Measurements from ENCODE around the gene MBL2. TPM values are rescaled to one million over a fixed set of nuclear protein-coding genes. Genes with fewer than 3 reads are reported as not detected.

Gene MBL2
- total and polyA plus RNA-seq, 2 donors (not counting 1 experiment from before 2014, with no cell fraction given): not detected

DNA sequence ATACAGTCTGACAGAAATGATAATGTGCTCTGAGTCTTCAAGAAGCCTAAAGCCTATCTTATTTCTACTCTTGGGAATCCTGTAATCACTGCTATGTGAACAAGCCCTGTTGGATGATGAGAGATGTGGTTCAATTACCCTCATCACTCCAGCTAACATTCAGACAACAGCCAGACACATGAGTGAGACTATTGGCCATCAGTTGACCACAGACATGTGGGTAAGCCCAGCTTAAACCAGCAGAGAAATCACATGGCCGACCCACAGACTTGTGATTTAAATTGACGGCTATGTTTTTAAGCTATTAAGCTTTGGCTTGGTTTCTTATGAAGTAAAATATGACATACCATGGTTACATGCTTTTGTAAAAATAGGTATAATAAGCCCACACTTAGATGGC lies 2.6 kb downstream of the MBL2 start:
- no peaks in the 10 kb centered on the region for H3K79me2 ChIP-seq (ENCODE audit: control insufficient read depth, insufficient read depth, low read length)
- H3K4me1 Mint-ChIP-seq: no peaks in the 10 kb centered on the region
- no peaks in the 10 kb centered on the region for H3K27me3 Mint-ChIP-seq
- no peaks in the 10 kb centered on the region for H3K36me3 ChIP-seq (replicated peaks in 1 of 2; ENCODE audit: control extremely low read depth in 1 of 2, control insufficient read depth in 1 of 2, extremely low read depth in 1 of 2, insufficient read depth in 2 of 2, low read length in 1 of 2)
- POLR2A ChIA-PET: no interaction called here
- TF ChIP-seq EZH2 (IDR thresholded peaks at IDR 0.05; ENCODE audit: borderline replicate concordance, insufficient read depth, low read depth, low read length, poor library complexity, severe bottlenecking) (no peak), CTCF (IDR thresholded peaks at IDR 0.05) (no peak)
- DNase-seq (no peak), ATAC-seq (ENCODE audit: low read depth) (no peak)
- no peak overlapping the region for H3K4me3 ChIP-seq (ENCODE audit: control extremely low read depth in 1 of 5, extremely low read depth in 1 of 5, insufficient read depth in 1 of 5, low read depth in 2 of 5, low read length in 4 of 5)
- no peaks in the 10 kb centered on the region for H3K9me3 Mint-ChIP-seq (ENCODE audit: insufficient read depth)
- no peak overlapping the region for H2AFZ ChIP-seq (ENCODE audit: insufficient read depth, low read depth, low read length, poor library complexity, severe bottlenecking)
- no peak overlapping the region for H3K4me3 Mint-ChIP-seq
- H3K4me2 ChIP-seq (replicated peaks; ENCODE audit: low read depth, low read length, poor library complexity, severe bottlenecking): no peak overlapping the region
- no peaks in the 10 kb centered on the region for H4K20me1 ChIP-seq (ENCODE audit: control insufficient read depth, insufficient read depth, low read length, poor library complexity, severe bottlenecking)
- H3K27me3 ChIP-seq (replicated peaks in 1 of 4; ENCODE audit: control extremely low read depth in 1 of 4, control insufficient read depth in 3 of 4, insufficient read depth in 4 of 4, low read length in 3 of 4): no peaks in the 10 kb centered on the region
- no peak overlapping the region for H3K27ac Mint-ChIP-seq
- H3K27ac ChIP-seq (ENCODE audit: low read length in 2 of 2): no peak overlapping the region
- no CpG with 5 or more reads among the region's 2 CpGs for WGBS (ENCODE audit: insufficient coverage)
- intact Hi-C loops (cut with micrococcal nuclease): no loop called here
- peaks cover 0 to 2% (median 0%) of the 10 kb centered on the region in 3 donors for H3K9me3 ChIP-seq (ENCODE audit: control extremely low read depth in 1 of 3, control insufficient read depth in 2 of 3, insufficient read depth in 1 of 3, low read length in 2 of 3)
- H3K4me1 ChIP-seq (ENCODE audit: control insufficient read depth in 2 of 2, insufficient read depth in 2 of 2, low read length in 2 of 2): no peaks in the 10 kb centered on the region
- no peak overlapping the region for H3K9ac ChIP-seq (ENCODE audit: low read length)
- CTCF ChIA-PET: no interaction called here

- Histone ChIP-seq H3K4me1 (ENCODE audit: control insufficient read depth in 2 of 2, insufficient read depth in 2 of 2, low read length in 2 of 2) (no peaks in the 10 kb centered on the region), H3K9me3 (ENCODE audit: control extremely low read depth in 1 of 3, control insufficient read depth in 2 of 3, insufficient read depth in 1 of 3, low read length in 2 of 3) (peaks cover 0 to 2% (median 0%) of the 10 kb centered on the region in 3 donors), H3K79me2 (ENCODE audit: control insufficient read depth, insufficient read depth, low read length) (no peaks in the 10 kb centered on the region), H3K27me3 (replicated peaks in 1 of 4; ENCODE audit: control extremely low read depth in 1 of 4, control insufficient read depth in 3 of 4, insufficient read depth in 4 of 4, low read length in 3 of 4) (no peaks in the 10 kb centered on the region), H3K9ac (ENCODE audit: low read length) (no peak overlapping the region), H3K36me3 (replicated peaks in 1 of 2; ENCODE audit: control extremely low read depth in 1 of 2, control insufficient read depth in 1 of 2, extremely low read depth in 1 of 2, insufficient read depth in 2 of 2, low read length in 1 of 2) (no peaks in the 10 kb centered on the region), H3K4me3 (ENCODE audit: control extremely low read depth in 1 of 5, extremely low read depth in 1 of 5, insufficient read depth in 1 of 5, low read depth in 2 of 5, low read length in 4 of 5) (no peak overlapping the region), H3K27ac (ENCODE audit: low read length in 2 of 2) (no peak overlapping the region), H2AFZ (ENCODE audit: insufficient read depth, low read depth, low read length, poor library complexity, severe bottlenecking) (no peak overlapping the region), H3K4me2 (replicated peaks; ENCODE audit: low read depth, low read length, poor library complexity, severe bottlenecking) (no peak overlapping the region), H4K20me1 (ENCODE audit: control insufficient read depth, insufficient read depth, low read length, poor library complexity, severe bottlenecking) (no peaks in the 10 kb centered on the region)
- Mint-ChIP-seq H3K27ac (no peak overlapping the region), H3K4me3 (no peak overlapping the region), H3K9me3 (ENCODE audit: insufficient read depth) (no peaks in the 10 kb centered on the region), H3K27me3 (no peaks in the 10 kb centered on the region), H3K4me1 (no peaks in the 10 kb centered on the region)
- intact Hi-C loops (cut with micrococcal nuclease): no loop called here
- ChIA-PET POLR2A (no interaction called here), CTCF (no interaction called here)
- 38% methylated on average over 2 of the region's 3 CpGs for WGBS (ENCODE audit: insufficient coverage)
- TF ChIP-seq CTCF (IDR thresholded peaks at IDR 0.05): no peak
- TF ChIP-seq EZH2 (IDR thresholded peaks at IDR 0.05; ENCODE audit: borderline replicate concordance, insufficient read depth, low read depth, low read length, poor library complexity, severe bottlenecking): no peak
- DNase-seq (no peak), ATAC-seq (ENCODE audit: low read depth) (no peak)
These were observed 4.5 kb downstream of the MBL2 start for GRCh38 chr10:52768001-52768532.

Data from B cell (primary cell).